GM12892 (cell line): ENCODE measurements around the gene SMARCC2.

ENCODE experiments used
- POLR2A ChIP-seq: IDR thresholded peaks from 2 replicates; pipeline ENCODE4 v1.6.1; 2011; ENCODE audit warnings: low read depth, low read length, control low read depth
- TAF1 ChIP-seq: IDR thresholded peaks from 2 replicates; pipeline ENCODE4 v1.6.1; 2011; ENCODE audit warnings: low read depth, mild to moderate bottlenecking, control low read depth, low read length, borderline replicate concordance

DNA sequence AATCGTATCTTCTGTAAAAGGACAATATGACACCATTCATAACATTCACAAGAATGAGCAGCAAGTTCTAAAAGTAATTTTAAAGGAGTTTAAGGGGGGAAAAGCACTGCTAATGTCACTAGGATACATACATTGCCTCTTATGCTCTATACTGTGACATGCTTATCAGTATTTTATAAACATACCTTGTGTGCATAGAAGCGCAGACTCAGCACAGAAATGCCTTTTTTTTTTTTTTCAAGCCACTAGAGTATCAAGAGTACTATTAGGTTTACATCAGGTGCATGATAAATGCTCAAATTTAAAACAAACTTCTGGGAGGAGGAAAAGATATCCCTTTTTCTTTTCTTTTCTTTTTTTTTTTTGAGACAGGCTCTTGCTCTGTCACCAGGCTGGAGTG lies 13.6 kb upstream of the SMARCC2 start:
- no peak for TF ChIP-seq POLR2A
- TF ChIP-seq TAF1 = no peak
